OCI-LY3 (cell line): ENCODE data around the gene TRIM63.

Source experiments
- EZH2phosphoT487 ChIP-seq: fragments of 200-600 bp; shearing (Covaris generic); IDR thresholded peaks from 2 replicates; pipeline ENCODE4 v1.6.1; 2018; ENCODE audit warnings: antibody characterized with exemption, mixed run types, low read depth
- TF ChIP-seq, protein P1 (sequence below): fragments of 200-600, 300-600 bp; sonication (generic); IDR thresholded peaks from 2 replicates; pipeline ENCODE4 v1.5.1; 2014; ENCODE audit warnings: antibody characterized with exemption, low read length, low read depth

DNA sequence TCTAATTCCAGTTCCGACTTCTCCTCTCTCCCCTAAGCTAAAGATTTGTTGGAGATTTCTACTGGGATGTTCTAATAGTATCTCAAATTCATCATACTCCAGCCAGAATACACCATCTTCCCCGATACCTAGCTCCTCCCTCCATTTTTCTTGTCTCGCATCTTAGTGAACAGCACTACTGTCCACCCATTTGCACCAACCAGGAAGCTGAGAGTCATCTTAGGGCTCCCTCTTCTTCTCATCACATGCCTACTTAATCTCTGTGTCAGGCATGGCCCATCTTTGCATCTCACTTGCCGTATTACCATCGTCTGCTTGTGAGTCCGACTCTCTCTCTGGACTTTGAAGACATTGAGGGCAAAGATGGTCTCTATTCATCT is 3.5 kb upstream of the TRIM63 start:
- TF ChIP-seq, protein P1, sequence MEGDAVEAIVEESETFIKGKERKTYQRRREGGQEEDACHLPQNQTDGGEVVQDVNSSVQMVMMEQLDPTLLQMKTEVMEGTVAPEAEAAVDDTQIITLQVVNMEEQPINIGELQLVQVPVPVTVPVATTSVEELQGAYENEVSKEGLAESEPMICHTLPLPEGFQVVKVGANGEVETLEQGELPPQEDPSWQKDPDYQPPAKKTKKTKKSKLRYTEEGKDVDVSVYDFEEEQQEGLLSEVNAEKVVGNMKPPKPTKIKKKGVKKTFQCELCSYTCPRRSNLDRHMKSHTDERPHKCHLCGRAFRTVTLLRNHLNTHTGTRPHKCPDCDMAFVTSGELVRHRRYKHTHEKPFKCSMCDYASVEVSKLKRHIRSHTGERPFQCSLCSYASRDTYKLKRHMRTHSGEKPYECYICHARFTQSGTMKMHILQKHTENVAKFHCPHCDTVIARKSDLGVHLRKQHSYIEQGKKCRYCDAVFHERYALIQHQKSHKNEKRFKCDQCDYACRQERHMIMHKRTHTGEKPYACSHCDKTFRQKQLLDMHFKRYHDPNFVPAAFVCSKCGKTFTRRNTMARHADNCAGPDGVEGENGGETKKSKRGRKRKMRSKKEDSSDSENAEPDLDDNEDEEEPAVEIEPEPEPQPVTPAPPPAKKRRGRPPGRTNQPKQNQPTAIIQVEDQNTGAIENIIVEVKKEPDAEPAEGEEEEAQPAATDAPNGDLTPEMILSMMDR = no peak
- no peak for TF ChIP-seq EZH2phosphoT487
